Tibial nerve (tissue), 4 donors: ENCODE results near the gene NSD2. TPM values are rescaled to one million over a fixed set of nuclear protein-coding genes. Genes with fewer than 3 reads are reported as not detected.

Experiments used
- DNase-seq, 2 donors: peaks; one replicate each; pipeline ENCODE4 v3.0.0-alpha.2; 2019; ENCODE audit warnings: low spot score in 2 of 2
- H3K27ac ChIP-seq, 4 donors: fragments of 200-600 bp; sonication (generic) in 3 of 4; one replicate each; pipeline ENCODE4 v1.5.1; 2017 to 2019; ENCODE audit warnings: mild to moderate bottlenecking in 1 of 4
- H3K27me3 ChIP-seq, 2 donors: fragments of 200-600 bp; sonication (generic) in 1 of 2; one replicate each; pipeline versions ENCODE4 v1.5.1 to v1.6.0; 2017 to 2019
- H3K36me3 ChIP-seq, 3 donors: fragments of 200-600 bp; sonication (generic); one replicate each; pipeline ENCODE4 v1.5.1; 2018 to 2019
- H3K4me1 ChIP-seq, 4 donors: fragments of 200-600 bp; sonication (generic) in 3 of 4; one replicate each; pipeline ENCODE4 v1.5.1; 2017 to 2019
- H3K4me3 ChIP-seq, 4 donors: fragments of 200-600 bp; sonication (generic) in 3 of 4; one replicate each; pipeline ENCODE4 v1.5.1; 2017 to 2019; ENCODE audit warnings: mild to moderate bottlenecking in 1 of 4, moderate library complexity in 1 of 4
- H3K9me3 ChIP-seq, 4 donors: fragments of 200-600 bp; sonication (generic) in 3 of 4; one replicate each; pipeline ENCODE4 v1.5.1; 2017 to 2019
- CTCF ChIP-seq, 5 experiments: fragments of 200-600 bp in 3 of 5; fragments of 450-650 bp in 2 of 5; sonication (generic) in 3 of 5; IDR thresholded peaks; one replicate each; pipeline ENCODE4 v1.5.1; 2016 to 2019; ENCODE audit warnings: antibody characterized with exemption in 5 of 5, mild to moderate bottlenecking in 3 of 5, moderate library complexity in 2 of 5
- EP300 ChIP-seq, 2 donors: sonication (generic); formaldehyde crosslinking; IDR thresholded peaks; one replicate each; pipeline ENCODE4 v1.6.1; 2017; ENCODE audit warnings: antibody characterized with exemption in 2 of 2, mild to moderate bottlenecking in 1 of 2
- POLR2A ChIP-seq, 2 donors: fragments of 450-650 bp; IDR thresholded peaks; one replicate each; pipeline ENCODE4 v1.6.1; 2017; ENCODE audit warnings: antibody characterized with exemption in 2 of 2, mild to moderate bottlenecking in 2 of 2, moderate library complexity in 2 of 2
- WGBS, 2 donors: methylation state at CpG; one replicate each; pipeline ENCODE4 v1.1.5; 2018; 5-methylcytosine and 5-hydroxymethylcytosine counted together
- total RNA-seq, 4 donors: library from RNA; depleted of rRNA; stranded (reverse); fragments of >200 nt; gene quantifications; one replicate each; pipeline ENCODE4 v1.1.0, GENCODE V29; 2016

NSD2 gene
- total RNA-seq, 4 donors from 2014 or later = 27.2 to 45.6 (median 32.2) TPM

GRCh38 chr4:1857931-1858330, 13.3 kb upstream of the NSD2 start:
- H3K4me3 ChIP-seq = no peak overlapping the region
- H3K27me3 ChIP-seq = no peaks in the 10 kb centered on the region
- no peak for DNase-seq
- H3K27ac ChIP-seq = no peak overlapping the region
- WGBS, 2 donors = 51 to 64% methylated on average over 4 to 5 of the region's 5 CpGs
- no peak for TF ChIP-seq POLR2A (IDR thresholded peaks at IDR 0.05)
- TF ChIP-seq CTCF (IDR thresholded peaks at IDR 0.05) = no peak
- TF ChIP-seq EP300 (IDR thresholded peaks at IDR 0.05) = no peak
- H3K4me1 ChIP-seq = peaks cover 0 to 49% (median 41%) of the 10 kb centered on the region in 4 donors
- no peaks in the 10 kb centered on the region for H3K36me3 ChIP-seq
- no peaks in the 10 kb centered on the region for H3K9me3 ChIP-seq

GRCh38 chr4:1859389-1859753, 11.8 kb upstream of the NSD2 start:
- no peak for DNase-seq
- H3K4me3 ChIP-seq = no peak overlapping the region
- no peaks in the 10 kb centered on the region for H3K36me3 ChIP-seq
- TF ChIP-seq EP300 (IDR thresholded peaks at IDR 0.05) (no peak), CTCF (IDR thresholded peaks at IDR 0.05) (no peak), POLR2A (IDR thresholded peaks at IDR 0.05) (no peak)
- H3K27ac ChIP-seq = no peak overlapping the region
- H3K27me3 ChIP-seq = no peaks in the 10 kb centered on the region
- WGBS, 2 donors = 79 to 95% methylated on average over 1 of the region's 1 CpG
- peaks cover 0 to 37% (median 28%) of the 10 kb centered on the region in 4 donors for H3K4me1 ChIP-seq
- H3K9me3 ChIP-seq = no peaks in the 10 kb centered on the region

- 19 to 31% methylated on average over 22 to 43 of the region's 45 CpGs for WGBS, 2 donors
- peak overlapping the region in 3 of 4 donors; percentile 25 to 37 (median 29) for H3K4me3 ChIP-seq
- TF ChIP-seq POLR2A (IDR thresholded peaks at IDR 0.05) (no peak), EP300 (IDR thresholded peaks at IDR 0.05) (no peak), CTCF (IDR thresholded peaks at IDR 0.05) (no peak)
These were observed 8.9 kb upstream of the NSD2 start for GRCh38 chr4:1862055-1862911.

GRCh38 chr4:1862961-1863296, 8.3 kb upstream of the NSD2 start:
- no peaks in the 10 kb centered on the region for H3K36me3 ChIP-seq
- H3K27me3 ChIP-seq = no peaks in the 10 kb centered on the region
- H3K4me1 ChIP-seq = peaks cover 0 to 13% (median 9%) of the 10 kb centered on the region in 4 donors
- TF ChIP-seq POLR2A (IDR thresholded peaks at IDR 0.05) (no peak), EP300 (IDR thresholded peaks at IDR 0.05) (no peak), CTCF (IDR thresholded peaks at IDR 0.05) (no peak)
- H3K4me3 ChIP-seq = no peak overlapping the region
- 69 to 77% methylated on average over 14 of the region's 14 CpGs for WGBS, 2 donors
- DNase-seq = no peak
- no peaks in the 10 kb centered on the region for H3K9me3 ChIP-seq
- H3K27ac ChIP-seq = no peak overlapping the region

More at GRCh38 chr4:1862055-1862911, 8.9 kb upstream of the NSD2 start:
- no peak overlapping the region for H3K27ac ChIP-seq
- H3K36me3 ChIP-seq = no peaks in the 10 kb centered on the region
- no peaks in the 10 kb centered on the region for H3K27me3 ChIP-seq
- H3K9me3 ChIP-seq = no peaks in the 10 kb centered on the region
- H3K4me1 ChIP-seq = peaks cover 0 to 19% (median 12%) of the 10 kb centered on the region in 4 donors
- no peak for DNase-seq

GRCh38 chr4:1863297-1864033, 7.7 kb upstream of the NSD2 start:
- Histone ChIP-seq H3K4me3 (no peak overlapping the region), H3K27ac (no peak overlapping the region), H3K4me1 (peaks cover 0 to 10% (median 9%) of the 10 kb centered on the region in 4 donors), H3K27me3 (no peaks in the 10 kb centered on the region), H3K36me3 (no peaks in the 10 kb centered on the region), H3K9me3 (no peaks in the 10 kb centered on the region)
- DNase-seq = no peak
- no peak for TF ChIP-seq POLR2A (IDR thresholded peaks at IDR 0.05)
- no peak for TF ChIP-seq CTCF (IDR thresholded peaks at IDR 0.05)
- no peak for TF ChIP-seq EP300 (IDR thresholded peaks at IDR 0.05)
- WGBS, 2 donors = 87 to 92% methylated on average over 11 of the region's 11 CpGs
